Stimulated activated CD4-positive, alpha-beta T cell treated with anti-CD3 and anti-CD28 coated beads, Interleukin-1b, Interleukin-23, amount 100 ng/mL, for 1 hour (primary cell): Measurements from ENCODE around the gene EVX2.

Source experiments
- DNase-seq, 2 donors: peaks; one replicate each; pipeline ENCODE4 v3.0.0-alpha.2; 2020; ENCODE audit warnings: low read depth in 2 of 2

The EVX2 gene

DNA sequence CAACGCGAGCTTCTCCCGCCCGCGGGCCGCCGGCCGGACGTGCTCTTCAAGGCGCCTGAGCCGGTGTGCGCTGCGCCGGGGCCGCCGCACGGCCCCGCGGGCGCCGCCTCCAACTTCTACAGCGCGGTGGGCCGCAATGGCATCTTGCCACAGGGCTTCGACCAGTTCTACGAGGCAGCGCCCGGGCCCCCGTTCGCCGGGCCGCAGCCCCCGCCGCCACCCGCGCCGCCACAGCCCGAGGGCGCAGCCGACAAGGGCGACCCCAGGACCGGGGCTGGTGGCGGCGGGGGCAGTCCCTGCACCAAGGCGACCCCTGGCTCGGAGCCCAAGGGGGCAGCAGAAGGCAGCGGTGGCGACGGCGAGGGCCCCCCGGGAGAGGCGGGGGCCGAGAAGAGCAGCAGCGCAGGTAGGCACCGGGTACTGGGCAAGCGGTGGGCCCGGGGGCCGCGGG is 24.0 kb upstream of the EVX2 start:
- DNase-seq, result no peak

DNA sequence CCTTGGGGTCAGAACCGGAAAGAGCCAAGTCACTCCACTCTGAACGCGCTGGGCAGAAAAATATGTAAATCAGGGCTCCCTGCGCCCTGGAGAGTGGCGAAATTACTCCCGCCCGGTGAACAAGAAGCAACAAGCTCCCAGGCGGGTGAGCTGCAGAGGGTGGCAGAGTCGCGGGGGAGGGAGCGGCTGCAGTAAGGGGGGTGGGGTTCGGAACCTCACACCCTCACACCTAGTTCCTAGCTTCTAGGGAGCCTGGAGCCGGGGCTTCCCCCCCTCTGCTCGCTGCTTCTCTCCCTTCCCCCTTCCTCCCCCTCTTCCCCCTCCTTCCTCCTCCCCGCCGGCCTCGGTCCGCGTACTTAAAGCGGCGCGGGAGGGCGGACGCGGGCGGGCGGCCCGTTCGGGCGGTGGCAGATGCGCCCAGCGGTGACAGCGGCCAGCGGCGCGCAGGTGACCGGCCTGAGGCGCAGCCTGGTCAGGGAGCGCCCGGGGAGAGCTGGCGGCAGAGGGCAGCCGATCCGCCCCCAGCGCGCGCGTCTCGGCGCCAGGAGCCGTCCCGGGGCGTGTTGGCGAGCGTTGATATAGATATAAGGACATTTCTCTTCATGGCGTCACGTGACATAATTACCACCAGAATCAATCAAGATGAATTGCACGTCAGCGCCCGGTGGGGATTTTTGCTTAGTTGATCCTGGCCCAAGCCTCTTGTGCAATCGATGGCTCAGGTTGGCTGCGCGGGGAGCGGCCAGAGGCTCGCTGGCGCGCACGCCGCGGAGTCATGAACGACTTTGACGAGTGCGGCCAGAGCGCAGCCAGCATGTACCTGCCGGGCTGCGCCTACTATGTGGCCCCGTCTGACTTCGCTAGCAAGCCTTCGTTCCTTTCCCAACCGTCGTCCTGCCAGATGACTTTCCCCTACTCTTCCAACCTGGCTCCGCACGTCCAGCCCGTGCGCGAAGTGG is 23.1 kb upstream of the EVX2 start, which contains the start of gene HOXD11:
HOXD11 (plus strand) TSS at position 700 of the 959 bp plus-strand sequence; CDS start at position 776, 76 bp downstream.
- no peak for DNase-seq

DNA sequence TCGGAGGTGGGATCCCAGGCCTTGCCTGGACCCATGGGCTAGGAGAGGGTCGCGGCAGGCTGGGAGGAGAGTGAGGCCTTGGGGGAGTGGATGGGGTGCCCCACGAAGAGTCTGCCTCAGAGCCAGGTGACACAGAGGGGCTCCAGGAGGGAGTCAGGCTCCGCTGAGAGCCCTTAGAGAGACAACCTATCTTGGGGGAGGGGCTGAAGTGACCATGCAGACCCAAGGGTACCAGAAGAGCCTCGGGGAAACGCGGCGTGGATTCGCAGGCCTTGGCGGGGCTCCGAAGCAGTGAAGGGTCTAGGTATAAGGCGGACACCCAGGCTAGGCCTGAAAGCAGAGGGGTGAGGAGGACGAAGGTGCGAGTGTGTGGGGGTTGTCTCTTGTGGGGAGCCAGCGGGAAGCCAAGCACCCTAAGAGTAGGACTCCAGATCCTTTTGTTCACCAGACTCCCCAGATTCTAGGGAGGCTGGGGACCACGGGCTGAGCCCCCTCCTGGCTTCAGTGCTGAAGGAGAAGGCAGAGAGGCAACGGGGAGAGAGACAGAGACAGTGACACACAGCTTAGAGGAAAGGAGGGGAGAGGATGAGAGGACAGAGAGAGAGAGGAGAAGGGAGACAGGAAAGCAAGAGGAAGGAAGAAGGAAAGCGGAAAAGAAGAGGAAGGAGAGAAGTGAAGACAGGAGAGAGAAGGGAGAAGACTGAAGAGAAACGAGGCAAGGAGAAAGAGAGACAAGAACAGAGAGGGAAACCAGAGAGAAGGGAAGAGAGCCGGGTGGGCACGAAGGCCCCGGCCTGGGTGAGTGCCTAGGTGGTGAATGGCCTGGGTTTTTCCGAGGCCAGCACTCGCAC is 22.2 kb upstream of the EVX2 start:
- DNase-seq, result no peak

DNA sequence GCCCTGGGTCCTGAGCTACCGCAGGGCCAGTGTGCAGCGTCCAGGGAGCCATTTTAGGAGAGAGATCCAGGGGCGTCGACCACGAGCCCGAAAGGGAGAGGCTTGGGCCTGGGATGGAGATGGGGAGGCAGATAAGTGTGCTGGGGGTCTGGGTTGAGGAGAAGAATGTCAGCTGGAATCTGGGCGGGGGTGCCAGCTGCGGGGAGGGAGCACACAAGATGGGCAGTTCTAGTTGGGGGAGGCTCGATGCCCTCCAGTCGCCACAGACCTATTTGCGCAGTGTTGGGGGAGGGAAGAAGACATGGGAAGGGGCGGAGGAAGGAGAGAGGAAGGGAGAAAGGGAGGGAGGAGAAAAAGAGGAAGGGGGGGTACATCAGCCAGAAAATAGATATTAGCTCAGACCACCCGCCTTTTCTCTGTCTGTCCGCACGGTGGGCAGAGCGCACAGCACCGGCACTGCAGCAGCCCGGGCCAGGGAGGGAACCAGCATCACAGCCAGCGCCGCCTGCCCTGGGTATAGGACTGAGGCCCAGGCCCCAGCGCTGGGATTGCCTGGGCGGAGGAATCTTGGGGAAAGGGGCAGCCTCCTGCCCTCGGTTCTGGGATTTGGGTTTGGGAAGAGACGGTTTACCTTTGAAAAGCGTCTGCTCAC is 21.4 kb upstream of the EVX2 start:
- no peak for DNase-seq

DNA sequence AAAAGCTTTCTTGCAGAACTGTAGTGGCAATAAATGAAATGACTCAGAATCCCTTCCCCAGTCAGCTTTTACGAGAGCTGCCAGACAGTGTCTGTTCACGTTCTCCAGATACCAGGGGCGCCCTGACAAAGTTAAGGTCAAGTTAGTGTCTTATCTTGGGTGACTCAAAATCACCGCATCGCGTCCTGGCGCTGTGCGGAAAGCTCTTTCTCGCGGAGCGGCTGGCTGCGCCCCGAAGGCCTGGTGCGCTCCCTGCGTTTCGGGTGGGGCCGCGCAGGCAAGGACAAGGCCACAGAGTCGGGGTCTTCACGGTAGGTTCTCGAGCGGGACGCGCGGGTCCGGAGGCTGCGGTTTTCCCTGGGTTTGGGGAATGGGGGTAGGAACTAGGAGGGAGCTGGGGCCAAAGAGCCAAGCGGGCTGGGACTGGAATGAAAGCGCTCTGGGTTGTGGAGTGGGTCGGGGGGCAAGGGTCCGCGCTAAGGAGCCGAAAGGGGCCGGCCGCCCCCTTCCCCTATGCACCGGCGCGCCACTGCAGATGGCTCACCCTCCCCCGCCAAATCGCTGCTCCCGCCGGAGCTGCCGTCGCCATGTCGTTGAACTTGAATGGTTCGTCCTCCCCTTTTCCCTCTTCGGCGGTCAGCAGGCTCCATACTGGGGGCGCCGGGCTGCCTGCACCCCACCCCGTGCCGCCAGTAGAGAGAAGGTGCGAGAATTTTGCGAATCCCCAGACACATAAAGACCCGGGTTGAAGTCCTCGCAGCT is 20.7 kb upstream of the EVX2 start:
- no peak for DNase-seq

DNA sequence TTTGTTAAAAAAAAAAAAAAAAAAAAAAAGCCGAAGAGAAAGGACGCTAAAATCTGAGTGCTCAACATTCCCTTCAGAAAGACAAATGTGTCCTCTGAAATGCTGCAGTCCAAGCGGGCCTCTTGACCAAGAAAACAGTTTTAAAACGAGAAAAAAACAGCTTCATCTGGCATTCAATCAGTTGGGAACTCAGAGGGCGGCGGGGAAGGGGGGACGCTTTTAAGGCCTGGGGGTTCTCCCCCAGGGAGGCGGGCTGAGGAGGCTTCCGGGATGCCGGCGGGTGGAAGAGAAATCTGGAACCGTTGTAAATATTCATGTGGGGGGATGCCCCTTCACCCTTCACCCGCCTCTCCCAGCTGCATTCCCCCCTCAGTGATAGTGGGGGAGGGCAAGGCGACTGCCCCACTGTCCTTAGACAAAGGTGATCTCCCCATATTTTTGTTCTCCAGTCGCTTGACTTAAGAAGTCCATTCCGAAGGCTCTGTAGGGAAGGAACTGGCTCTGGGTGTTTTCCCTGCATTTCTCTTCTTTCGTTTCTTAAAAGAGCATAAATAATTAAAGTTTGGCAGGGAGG is 20.1 kb upstream of the EVX2 start:
- DNase-seq, result no peak

DNA sequence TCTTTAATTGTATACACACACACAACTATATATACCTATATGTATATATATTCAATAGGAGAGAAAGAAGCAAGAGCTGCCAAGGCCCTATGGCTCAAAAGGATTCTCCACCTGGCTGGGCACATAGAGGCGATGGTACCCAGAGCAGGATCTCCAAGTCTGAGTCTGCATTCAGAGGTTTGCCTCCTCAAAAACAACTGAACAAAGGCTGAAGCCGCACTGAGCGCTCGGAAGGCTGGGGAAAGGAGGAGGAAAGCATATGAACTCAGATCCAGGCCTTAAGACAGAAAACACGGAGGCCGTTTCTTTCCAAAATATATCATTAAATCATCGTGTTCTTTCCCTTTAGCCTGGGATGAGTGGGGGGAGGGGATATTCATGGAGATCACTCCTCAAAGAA is 19.4 kb upstream of the EVX2 start:
- no peak for DNase-seq

DNA sequence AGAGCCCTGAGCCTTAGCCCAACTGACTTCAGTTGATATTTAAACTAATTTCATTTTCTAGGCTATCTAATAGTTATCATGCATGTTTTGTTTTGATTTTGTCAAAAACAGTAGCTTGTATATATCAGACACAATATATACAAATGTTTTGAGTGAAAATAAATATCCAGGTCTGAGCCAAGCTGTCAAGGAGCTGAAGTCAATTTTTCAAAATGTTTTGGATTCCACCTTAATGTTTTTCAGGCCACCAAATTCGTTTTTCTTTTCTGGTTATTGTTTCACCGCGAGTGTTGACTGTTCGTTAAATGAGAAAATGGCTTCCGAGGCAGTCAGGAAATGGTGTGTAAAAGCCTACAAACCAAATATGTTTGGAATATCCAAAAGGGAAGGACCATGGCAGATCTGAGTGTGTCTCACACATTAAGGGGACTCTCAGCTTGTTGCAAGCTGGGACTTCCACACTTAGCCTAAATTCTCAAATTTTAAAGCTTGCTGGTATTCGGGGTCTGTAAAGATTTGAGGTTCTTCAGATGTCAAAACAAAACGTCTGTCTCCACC is 18.6 kb upstream of the EVX2 start:
- no peak for DNase-seq

DNA sequence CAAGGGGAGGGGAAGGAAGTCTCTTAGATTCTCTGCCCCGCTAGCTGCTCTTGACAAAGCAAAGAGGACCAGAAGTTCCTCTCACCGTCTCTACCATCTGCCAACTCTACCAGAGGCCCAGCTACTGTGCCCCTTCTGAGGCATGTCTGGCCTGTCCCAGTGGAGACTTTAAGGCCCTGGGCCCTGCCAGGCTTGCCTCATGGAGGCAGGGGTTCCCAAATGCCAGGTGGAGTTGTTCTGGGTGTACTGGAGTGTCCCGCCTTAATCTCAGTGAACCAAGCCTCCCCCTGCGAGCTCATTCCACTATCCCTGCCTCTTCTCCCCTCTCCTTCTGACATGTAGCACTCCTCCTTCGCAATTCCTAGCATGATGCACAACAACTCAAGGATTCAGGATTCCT is 18.1 kb upstream of the EVX2 start:
- DNase-seq, result no peak

DNA sequence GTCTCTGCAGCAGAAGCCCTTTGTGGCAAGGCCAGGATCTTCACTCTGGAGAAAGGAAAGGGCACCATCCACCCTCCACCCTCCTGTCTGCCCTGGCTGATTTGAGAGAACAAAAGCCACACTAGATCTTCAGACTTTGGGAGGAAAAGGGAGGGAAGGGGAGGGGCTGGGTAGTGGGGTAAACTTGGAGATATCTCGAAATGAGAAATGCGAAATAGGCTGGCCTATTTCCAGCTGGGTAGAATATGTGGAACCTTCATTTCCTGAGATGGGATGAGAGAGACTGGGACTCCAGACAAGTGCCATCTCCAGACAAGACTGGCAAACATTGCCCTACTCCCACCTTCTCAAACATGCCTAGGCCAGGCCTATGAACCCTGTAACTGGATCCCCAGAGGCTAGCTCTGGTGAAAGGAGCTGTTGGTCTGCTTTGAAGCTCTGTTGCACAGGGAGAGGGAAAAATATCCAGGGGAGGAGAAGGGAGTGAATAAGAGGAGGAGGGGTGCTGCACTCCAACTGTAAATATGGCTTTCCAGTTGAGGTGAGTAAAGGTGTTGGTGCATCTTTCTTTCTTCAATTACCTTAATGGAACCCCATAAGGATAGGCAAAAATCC is 17.6 kb upstream of the EVX2 start:
- DNase-seq, result no peak

DNA sequence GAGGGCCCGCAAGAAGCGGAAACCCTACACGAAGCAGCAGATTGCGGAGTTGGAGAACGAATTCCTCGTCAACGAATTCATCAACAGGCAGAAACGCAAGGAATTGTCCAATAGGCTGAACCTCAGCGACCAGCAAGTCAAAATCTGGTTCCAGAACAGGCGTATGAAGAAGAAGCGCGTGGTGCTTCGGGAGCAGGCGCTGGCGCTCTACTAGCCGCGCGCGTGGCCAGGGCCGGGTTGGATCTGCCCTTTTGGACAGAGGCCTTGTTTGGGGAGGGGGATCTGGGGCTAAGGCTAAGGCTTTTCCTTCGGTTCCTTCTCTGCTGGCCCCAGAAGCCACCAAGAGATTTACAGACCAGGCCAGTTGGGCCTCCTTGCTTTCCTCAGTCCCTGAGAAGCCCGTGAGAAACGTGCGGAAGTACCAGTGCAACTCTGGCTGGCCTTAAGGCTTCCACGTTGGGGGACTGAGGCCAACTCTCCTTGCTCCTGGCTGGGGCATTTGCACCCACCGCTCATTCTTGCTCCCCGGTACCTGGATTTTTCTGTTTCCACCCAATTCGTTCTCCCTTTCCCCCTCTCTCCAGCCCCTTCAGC is 16.9 kb upstream of the EVX2 start:
- DNase-seq, result no peak

DNA sequence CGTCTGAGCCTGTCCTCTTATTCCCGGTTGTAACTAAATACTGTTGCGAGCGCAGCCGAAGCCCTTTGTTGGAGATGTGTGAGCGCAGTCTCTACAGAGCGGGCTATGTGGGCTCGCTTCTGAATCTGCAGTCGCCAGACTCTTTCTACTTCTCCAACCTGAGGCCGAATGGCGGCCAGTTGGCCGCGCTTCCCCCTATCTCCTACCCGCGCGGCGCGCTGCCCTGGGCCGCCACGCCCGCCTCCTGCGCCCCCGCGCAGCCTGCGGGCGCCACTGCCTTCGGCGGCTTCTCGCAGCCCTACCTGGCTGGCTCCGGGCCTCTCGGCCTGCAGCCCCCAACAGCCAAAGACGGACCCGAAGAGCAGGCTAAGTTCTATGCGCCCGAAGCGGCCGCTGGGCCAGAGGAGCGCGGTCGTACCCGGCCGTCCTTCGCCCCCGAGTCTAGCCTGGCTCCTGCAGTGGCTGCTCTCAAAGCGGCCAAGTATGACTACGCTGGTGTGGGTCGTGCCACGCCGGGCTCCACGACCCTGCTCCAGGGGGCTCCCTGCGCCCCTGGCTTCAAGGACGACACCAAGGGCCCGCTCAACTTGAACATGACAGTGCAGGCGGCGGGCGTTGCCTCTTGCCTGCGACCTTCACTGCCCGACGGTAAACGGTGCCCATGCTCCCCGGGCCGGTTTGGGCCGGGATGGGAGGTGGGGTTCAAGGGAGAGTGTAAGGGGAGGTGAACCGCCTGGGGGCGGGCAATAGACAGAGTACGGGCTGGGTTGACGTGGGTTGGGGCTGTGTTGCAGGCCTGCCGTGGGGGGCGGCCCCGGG is 16.2 kb upstream of the EVX2 start, which contains the start of gene HOXD12:
HOXD12 (plus strand) TSS at position 68 of the 819 bp plus-strand sequence; CDS start at position 75, 7 bp downstream.
- no peak for DNase-seq

DNA sequence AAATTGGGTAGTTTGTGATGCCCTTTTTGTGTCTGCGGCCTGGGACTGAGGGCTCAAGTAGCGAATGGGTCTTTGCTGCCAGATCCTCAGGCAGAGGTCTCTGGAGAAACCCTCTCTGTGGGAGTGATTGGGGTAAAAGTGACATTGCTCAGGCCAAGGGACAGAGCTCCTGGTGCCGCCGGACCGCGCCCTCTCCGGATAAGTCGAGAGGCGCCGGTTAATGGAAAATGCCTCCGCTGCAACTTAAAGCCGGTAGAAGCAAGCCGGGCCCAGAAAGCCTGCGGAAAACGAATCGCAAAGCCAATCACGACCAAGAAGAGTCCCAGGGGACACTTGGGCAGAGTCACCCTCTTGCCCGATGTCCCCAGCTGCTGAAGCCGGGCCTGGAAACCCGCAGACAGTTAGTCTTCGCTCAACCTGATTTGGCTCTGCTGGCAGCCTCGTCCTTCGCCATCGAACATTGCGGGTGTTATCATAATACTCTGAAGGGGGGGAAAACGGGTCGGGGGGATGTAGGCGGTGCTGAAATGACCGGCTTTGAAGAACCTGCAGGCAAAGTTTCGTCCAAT is 15.5 kb upstream of the EVX2 start:
- no peak for DNase-seq

DNA sequence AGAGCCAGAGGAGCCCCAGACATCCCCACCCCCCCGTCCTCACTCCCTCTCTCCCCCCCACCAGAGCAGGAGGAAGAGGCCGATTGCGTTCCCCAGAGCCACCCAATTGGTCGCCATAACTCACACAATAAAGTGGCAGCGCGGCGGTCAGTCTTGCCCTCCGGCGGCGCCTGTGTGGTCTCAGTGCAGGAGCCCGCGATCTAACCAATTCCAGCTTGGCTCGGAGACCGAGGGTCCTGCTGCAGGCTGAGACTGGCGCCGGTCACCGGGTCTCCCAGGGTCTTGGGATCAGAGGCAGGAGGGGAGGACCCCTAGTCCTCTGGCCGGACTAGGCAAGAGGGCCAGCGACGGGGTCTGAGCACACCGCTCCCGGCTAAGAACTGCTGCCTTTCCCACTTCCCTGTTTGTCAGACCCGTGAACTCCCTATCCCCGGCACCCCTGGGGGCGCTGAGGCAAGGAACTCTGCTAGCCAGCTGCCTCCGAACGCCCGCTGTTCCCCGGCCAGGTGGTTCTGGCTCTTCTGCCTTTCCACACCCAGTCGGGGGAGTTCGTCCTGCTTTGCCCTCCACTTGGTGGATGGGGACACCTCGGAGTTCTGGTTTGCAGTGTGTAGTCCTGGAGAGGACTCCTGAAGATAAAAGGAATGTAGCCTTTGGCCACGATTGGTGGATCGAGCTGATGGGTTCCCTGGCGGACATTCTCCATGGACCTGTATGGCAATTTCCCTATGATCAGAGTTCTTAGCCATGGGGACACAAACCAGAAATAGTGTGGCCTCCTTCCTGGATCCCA is 14.8 kb upstream of the EVX2 start:
- no peak for DNase-seq

DNA sequence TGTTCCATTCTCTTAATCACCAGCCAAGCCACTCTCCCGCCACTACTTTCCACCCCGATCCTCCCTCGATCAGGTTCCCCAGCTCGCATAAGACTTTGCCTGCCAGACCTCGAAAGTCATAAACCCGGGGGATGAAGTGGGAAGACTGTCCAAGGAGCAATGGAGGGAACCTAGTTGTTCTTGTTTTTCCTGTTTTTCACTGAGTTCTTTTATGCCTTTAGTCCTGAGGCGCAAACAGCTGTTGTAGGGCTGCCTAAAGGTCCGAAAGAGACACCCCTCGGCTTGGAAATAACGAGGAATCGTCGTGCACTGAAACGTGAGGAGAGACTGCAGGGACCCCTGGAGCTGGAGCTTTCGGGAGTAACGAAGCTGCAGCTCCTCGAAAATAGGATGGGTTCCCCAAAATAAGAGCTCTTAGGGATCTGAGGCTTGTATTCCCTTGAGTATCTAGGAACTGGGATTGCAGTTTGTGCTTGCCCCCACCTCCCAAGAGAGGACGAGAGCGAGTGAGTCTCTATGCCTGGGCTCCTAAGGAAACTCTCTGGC is 14.1 kb upstream of the EVX2 start:
- DNase-seq, result no peak

DNA sequence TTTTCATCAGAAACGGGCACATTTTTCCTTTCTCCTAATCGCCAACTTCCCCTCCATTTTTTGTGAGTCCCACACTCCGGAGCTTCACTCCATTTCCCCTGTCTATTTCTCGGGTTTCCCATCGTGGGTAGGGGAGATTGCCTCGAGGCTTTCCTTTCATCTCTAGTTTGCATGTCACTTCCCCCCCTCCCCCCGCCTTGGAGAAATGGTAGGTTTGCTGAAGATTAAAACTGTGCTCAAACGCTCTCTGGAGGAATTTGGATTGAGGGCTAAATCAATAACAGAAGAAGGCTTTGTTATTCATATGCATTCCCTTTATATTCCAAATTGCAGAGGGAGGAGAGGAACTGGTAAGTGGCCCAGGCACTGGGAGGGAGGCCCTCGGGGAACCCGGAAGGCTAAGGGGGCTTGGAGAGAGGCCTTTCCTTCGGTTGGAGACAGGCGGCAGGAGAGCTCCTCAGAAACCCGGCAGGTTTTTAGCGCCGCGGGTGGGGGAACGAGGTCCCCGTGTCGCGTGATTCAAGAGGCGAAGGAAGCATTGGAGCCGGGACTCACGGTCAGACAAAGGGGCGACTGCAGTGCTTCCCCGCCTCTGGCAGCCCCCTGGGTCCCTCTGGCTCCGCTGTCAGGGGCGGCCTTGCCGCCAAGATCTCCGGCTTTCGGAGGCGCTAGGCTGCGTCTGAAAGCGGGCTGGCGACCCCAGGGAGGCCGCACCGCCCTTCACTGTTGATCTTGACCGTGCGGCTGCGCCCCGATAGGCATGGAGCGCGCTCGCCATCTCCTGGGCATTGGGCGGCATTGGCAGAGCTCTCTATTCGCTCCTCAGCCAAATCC is 13.4 kb upstream of the EVX2 start:
- peak in 1 of 2 donors; percentile 30 for DNase-seq
